HG03196 (cell line): ENCODE results near the gene WDR37.

Experiments
- ATAC-seq: cut with Tn5 transposase; IDR thresholded peaks from one replicate; pipeline ENCODE4 v1.9.1; 2021; ENCODE audit not compliant: unreplicated experiment

The WDR37 gene

DNA sequence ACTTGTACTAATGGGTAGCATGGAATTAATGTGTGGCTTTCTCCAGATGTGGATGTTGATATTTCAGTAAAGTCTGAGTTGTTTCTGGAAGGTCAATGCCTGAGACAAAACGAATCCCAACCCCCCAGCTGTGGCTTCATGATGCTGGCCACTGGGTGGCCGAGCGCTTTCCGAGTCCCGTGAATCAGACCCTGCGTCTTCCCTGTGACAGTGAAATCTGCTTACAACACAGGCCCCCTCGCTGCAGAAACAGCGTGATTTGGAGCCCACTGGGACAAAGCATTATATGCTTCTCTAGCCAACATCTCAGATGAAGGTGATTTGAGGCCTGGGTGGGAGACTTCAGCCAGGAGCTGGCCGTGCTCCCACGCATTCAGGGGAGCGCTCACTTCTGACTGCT is 124.7 kb downstream of the WDR37 start:
- no peak for ATAC-seq
